ENCODE results near the gene AKAP12.

GRCh38 chr6:151339369-151339768 is 99.6 kb downstream of the AKAP12 start:
- TF ChIP-seq ZBTB7A (IDR thresholded peaks at IDR 0.05; ENCODE audit: low read depth), result no peak
- TF ChIP-seq TEAD4 (IDR thresholded peaks at IDR 0.05), result no peak
- TF ChIP-seq EGR1 (IDR thresholded peaks at IDR 0.05), result no peak
- no peak for TF ChIP-seq YY1 (IDR thresholded peaks at IDR 0.05; ENCODE audit: low read depth)
- no peak for TF ChIP-seq CEBPB (IDR thresholded peaks at IDR 0.05)
- TF ChIP-seq REST (IDR thresholded peaks at IDR 0.05; ENCODE audit: low read depth), result no peak
- TF ChIP-seq USF1 (IDR thresholded peaks at IDR 0.05), result no peak
- no peak for TF ChIP-seq FOXM1 (IDR thresholded peaks at IDR 0.05; ENCODE audit: borderline replicate concordance, low read depth)
- TF ChIP-seq CREB1 (IDR thresholded peaks at IDR 0.05; ENCODE audit: low read depth), result no peak
- no peak for TF ChIP-seq EP300 (IDR thresholded peaks at IDR 0.05; ENCODE audit: borderline replicate concordance)
